Activated B cell treated with CpG ODN at 0.5 μM for 24 hours (primary cell): ENCODE measurements around the gene RNF220. TPM values are rescaled to one million over a fixed set of nuclear protein-coding genes. Genes with fewer than 3 reads are reported as not detected.

Source experiments
- ATAC-seq: fragments of 200-7000 bp; cut with Tn5 transposase; one replicate; pipeline ENCODE4 v1.10.0; 2021; ENCODE audit warnings: low read depth, mild to moderate bottlenecking, moderate library complexity
- CTCF ChIA-PET: fragments of 350-600 bp; sonication (Branson Sonifier 250); formaldehyde crosslinking; loops from one replicate; lab custom pipeline; 2021; ENCODE audit warnings: antibody characterized with exemption; lab: Charles Lee
- POLR2A ChIA-PET: fragments of 350-600 bp; sonication (Branson Sonifier 250); formaldehyde crosslinking; loops from one replicate; lab custom pipeline; 2021; ENCODE audit warnings: antibody characterized with exemption; lab: Charles Lee
- DNase-seq: peaks from one replicate; pipeline ENCODE4 v3.0.0; 2022
- H3K27ac Mint-ChIP-seq: one replicate; pipeline ENCODE4 v1.8.0; 2020; ENCODE audit warnings: mixed read lengths
- H3K27me3 Mint-ChIP-seq: one replicate; pipeline ENCODE4 v1.8.0; 2021; ENCODE audit warnings: mixed read lengths
- H3K36me3 Mint-ChIP-seq: one replicate; pipeline ENCODE4 v1.8.0; 2021; ENCODE audit warnings: low read depth, mixed read lengths
- H3K4me1 Mint-ChIP-seq: one replicate; pipeline ENCODE4 v1.8.0; 2021; ENCODE audit warnings: mixed read lengths
- H3K4me3 Mint-ChIP-seq: one replicate; pipeline ENCODE4 v1.8.0; 2020; ENCODE audit warnings: mild to moderate bottlenecking, mixed read lengths
- H3K9me3 Mint-ChIP-seq: one replicate; pipeline ENCODE4 v1.8.0; 2020; ENCODE audit warnings: mixed read lengths
- intact Hi-C: fragments of 100-400 bp; cut with micrococcal nuclease; formaldehyde crosslinking; loops from one replicate; pipeline ENCODE4 v1.15.1; 2024
- total RNA-seq: library from RNA; stranded (reverse); gene quantifications from 2 replicates; pipeline ENCODE4 v1.2.3, GENCODE V29; 2022
- TF ChIP-seq, protein P1 (sequence below): fragments of 200-600 bp; IDR thresholded peaks from one replicate; pipeline ENCODE4 v1.8.0; 2022; ENCODE audit warnings: antibody characterized with exemption, mild to moderate bottlenecking

The RNF220 gene
- total RNA-seq, 1 donor from 2014 or later: 103 TPM

DNA sequence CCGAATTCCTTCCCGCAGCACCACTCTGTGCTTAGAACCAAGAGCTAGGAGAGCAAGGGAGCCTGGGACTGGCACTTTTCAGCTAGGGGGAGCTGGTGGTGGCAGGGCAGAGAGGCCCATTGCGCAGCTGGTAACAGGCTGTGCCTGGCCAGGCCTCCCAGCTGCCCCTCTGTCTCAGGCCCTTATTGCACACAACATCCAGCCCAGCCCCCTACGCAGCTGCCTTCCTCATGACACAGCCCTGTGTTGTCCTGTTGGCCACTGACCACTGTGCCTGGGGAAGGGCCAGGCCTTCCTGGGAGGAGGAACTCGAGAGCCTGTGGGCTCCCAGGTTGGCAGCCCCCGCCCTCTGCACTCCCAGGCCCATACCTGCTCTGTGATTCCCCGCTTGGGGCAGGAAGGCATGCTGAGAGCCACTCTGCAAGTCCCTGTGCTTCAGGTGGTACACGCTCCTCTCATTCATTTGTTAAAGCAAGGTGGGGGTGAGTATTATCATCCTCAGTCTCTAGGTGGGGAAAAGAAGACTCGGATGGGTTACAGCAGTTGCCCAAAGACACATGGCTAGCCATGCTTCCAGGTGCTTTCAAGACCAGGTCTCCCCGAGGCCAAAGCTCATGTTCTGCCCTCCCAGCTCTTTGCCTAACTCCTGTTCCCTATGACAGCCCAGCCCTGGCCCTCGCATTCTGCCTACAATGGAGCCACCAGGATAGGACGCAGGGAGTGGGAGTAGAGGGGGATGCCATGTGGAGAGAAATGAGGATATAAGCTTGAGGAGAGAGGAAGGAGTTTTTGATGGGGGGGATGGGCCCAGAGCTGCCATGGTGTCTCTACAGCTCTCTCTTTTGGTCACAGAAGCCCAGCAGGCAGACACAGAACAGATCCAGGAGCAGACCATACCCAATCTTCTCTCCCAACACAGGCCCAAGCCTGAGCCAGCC is 187.4 kb downstream of the RNF220 start:
- CTCF ChIA-PET: interaction anchor here (1.5 to 4.1 kb wide), 2 partner anchors 215 to 375 kb away, joined by 4 to 49 read pairs; no protein-coding TSS in a partner anchor
- H3K4me3 Mint-ChIP-seq: no peak overlapping the region
- no peak overlapping the region for H3K27ac Mint-ChIP-seq
- ATAC-seq (no peak), DNase-seq (no peak)
- H3K4me1 Mint-ChIP-seq: no peaks in the 10 kb centered on the region
- POLR2A ChIA-PET: no interaction called here
- H3K9me3 Mint-ChIP-seq: no peaks in the 10 kb centered on the region
- peaks cover 9% of the 10 kb centered on the region for H3K27me3 Mint-ChIP-seq
- intact Hi-C loops: no loop called here
- H3K36me3 Mint-ChIP-seq: no peaks in the 10 kb centered on the region
- TF ChIP-seq, protein P1, sequence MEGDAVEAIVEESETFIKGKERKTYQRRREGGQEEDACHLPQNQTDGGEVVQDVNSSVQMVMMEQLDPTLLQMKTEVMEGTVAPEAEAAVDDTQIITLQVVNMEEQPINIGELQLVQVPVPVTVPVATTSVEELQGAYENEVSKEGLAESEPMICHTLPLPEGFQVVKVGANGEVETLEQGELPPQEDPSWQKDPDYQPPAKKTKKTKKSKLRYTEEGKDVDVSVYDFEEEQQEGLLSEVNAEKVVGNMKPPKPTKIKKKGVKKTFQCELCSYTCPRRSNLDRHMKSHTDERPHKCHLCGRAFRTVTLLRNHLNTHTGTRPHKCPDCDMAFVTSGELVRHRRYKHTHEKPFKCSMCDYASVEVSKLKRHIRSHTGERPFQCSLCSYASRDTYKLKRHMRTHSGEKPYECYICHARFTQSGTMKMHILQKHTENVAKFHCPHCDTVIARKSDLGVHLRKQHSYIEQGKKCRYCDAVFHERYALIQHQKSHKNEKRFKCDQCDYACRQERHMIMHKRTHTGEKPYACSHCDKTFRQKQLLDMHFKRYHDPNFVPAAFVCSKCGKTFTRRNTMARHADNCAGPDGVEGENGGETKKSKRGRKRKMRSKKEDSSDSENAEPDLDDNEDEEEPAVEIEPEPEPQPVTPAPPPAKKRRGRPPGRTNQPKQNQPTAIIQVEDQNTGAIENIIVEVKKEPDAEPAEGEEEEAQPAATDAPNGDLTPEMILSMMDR: no peak

DNA sequence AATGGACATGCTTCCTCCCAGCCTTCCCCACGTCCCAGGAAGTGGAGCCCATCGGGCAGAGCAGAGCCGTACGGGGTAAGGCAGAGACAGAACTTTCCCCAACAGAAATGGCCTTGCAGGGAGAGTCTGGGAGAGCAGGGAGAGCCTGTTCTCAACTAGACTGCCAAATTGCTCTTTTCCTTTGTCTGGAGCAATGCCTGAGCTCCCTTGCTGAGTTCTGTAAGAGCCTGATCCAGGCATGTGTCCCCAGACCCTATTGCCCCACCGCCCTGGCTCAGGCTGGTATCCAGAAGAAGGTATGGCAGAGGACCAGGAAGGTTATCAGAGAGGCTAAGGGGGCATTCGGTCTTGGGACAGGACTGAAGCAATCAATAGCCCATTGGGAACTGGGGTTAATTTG is 189.3 kb downstream of the RNF220 start:
- peaks cover 6% of the 10 kb centered on the region for H3K27me3 Mint-ChIP-seq
- no peak overlapping the region for H3K4me3 Mint-ChIP-seq
- H3K36me3 Mint-ChIP-seq: no peaks in the 10 kb centered on the region
- H3K9me3 Mint-ChIP-seq: no peaks in the 10 kb centered on the region
- TF ChIP-seq, protein P1: no peak
- no peaks in the 10 kb centered on the region for H3K4me1 Mint-ChIP-seq
- ATAC-seq (no peak), DNase-seq (no peak)
- intact Hi-C loops: no loop called here
- ChIA-PET POLR2A (interaction anchor here (0.6 kb wide), 1 partner anchor 204 kb away, joined by 6 read pairs; no protein-coding TSS in a partner anchor), CTCF (interaction anchor here (0.8 to 4.1 kb wide), 7 partner anchors 15 to 377 kb away, joined by 3 to 49 read pairs (median 5); no protein-coding TSS in a partner anchor)
- H3K27ac Mint-ChIP-seq: no peak overlapping the region

DNA sequence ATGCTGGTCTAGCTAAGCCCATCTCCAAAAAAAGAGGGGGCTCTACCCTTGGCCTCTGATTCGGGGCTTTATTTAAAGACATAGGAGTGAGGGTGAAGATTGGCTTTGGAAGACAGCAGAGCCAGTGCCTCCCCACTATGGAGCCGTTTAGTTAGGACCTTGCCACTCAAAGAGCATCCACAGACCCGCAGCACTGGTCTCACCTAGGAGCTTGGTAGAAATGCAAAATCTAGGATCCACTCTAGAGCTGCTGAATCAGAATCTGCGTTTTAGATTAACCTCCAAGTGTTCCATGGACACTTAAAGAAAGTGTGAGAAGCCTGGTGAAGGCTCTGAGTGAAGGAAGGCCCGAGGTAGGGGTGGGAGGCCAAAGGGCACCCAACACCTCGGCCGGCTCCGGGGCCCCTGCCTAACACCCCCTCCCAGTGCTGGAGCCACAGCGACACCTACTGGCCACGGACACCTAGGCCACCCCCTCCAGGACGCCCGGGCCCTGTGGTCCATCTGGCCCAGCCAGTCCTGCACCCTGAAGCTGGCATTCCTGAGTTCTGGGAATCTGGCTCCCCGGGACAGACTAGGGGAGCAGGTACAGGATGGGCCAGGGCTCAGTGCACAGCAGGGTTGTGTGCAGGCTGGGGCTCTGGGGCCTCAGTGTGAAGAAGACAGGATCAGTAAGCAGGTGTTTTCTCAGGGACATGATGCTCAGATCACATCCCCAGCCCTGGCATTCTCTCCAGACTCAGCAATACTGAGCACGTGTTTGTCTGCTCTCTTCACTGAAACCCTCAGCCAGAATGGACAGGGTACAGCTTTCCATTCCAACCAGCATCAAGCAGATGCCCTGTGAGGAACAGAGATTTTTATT is 190.0 kb downstream of the RNF220 start:
- peak; percentile 92 for ATAC-seq
- Mint-ChIP-seq H3K4me1 (no peaks in the 10 kb centered on the region), H3K4me3 (no peak overlapping the region), H3K27ac (no peak overlapping the region), H3K27me3 (peaks cover 6% of the 10 kb centered on the region), H3K9me3 (no peaks in the 10 kb centered on the region), H3K36me3 (no peaks in the 10 kb centered on the region)
- CTCF ChIA-PET: interaction anchor here (0.8 to 4.1 kb wide), 7 partner anchors 14 to 377 kb away, joined by 3 to 49 read pairs (median 5); no protein-coding TSS in a partner anchor
- POLR2A ChIA-PET: interaction anchor here (0.6 kb wide), 1 partner anchor 204 kb away, joined by 6 read pairs; no protein-coding TSS in a partner anchor
- intact Hi-C loops: loop anchor here (1.0 kb wide), 2 partner anchors 217 to 378 kb away; no protein-coding TSS in a partner anchor
- peak; percentile 74 for DNase-seq
- TF ChIP-seq, protein P1: no peak

DNA sequence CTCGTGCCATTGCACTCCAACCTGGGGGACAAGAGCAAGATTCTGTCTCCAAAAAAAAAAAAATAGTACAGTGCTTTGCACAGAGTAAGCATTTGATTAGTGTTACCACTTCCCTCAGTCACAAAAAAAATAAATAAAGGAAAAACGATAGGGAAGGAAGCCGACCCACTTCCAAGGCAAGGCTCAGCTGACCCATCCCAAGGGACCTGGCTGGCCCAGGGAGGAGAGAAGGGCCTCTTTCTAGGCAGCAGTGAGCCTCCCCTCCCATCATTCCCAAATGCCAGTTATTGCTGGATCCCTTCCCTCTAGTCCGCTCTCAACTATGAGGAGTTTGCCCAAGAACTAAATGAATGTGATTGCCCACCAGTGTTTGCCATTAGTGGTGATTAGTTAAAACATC is 191.5 kb downstream of the RNF220 start:
- ATAC-seq: no peak
- ChIA-PET POLR2A (no interaction called here), CTCF (interaction anchor here (1.3 kb wide), 1 partner anchor 218 kb away, joined by 7 read pairs; no protein-coding TSS in a partner anchor)
- no peaks in the 10 kb centered on the region for H3K9me3 Mint-ChIP-seq
- H3K36me3 Mint-ChIP-seq: no peaks in the 10 kb centered on the region
- H3K4me1 Mint-ChIP-seq: no peaks in the 10 kb centered on the region
- H3K27ac Mint-ChIP-seq: no peak overlapping the region
- TF ChIP-seq, protein P1: no peak
- no peak overlapping the region for H3K4me3 Mint-ChIP-seq
- intact Hi-C loops: no loop called here
- DNase-seq: no peak
- H3K27me3 Mint-ChIP-seq: peaks cover 6% of the 10 kb centered on the region
